ENCODE measurements around the gene DAAM2. TPM values are rescaled to one million over a fixed set of nuclear protein-coding genes. Genes with fewer than 3 reads are reported as not detected.

The DAAM2 gene
- polyA plus RNA-seq, 1 of the 3 experiments (the other 2 are of a cell fraction) = 0.20 TPM

GRCh38 chr6:39885691-39886090, 93.5 kb downstream of the DAAM2 start (continued):
- TF ChIP-seq TEAD4 (IDR thresholded peaks at IDR 0.05; ENCODE audit: borderline replicate concordance, insufficient read depth) = no peak
- TF ChIP-seq NRF1 (IDR thresholded peaks at IDR 0.05; ENCODE audit: low read depth, low read length) = no peak
- TF ChIP-seq JUND (IDR thresholded peaks at IDR 0.05) = no peak
- no peak for TF ChIP-seq RFX5 (IDR thresholded peaks at IDR 0.05; ENCODE audit: low read length)
- TF ChIP-seq RAD21 (IDR thresholded peaks at IDR 0.05; ENCODE audit: low read length) = no peak
- TF ChIP-seq MXI1 (IDR thresholded peaks at IDR 0.05; ENCODE audit: low read depth, low read length) = no peak
- TF ChIP-seq FOXM1 (IDR thresholded peaks at IDR 0.05; ENCODE audit: low read depth) = no peak
- no peak for TF ChIP-seq CHD2 (IDR thresholded peaks at IDR 0.05; ENCODE audit: low read length, partially characterized antibody)

GRCh38 chr6:39886871-39887270, 94.7 kb downstream of the DAAM2 start:
- Histone ChIP-seq H3K4me3 (ENCODE audit: low read depth in 2 of 2, low read length in 1 of 2) (no peak overlapping the region), H3K9me2 (no peaks in the 10 kb centered on the region), H3K4me1 (ENCODE audit: control insufficient read depth in 1 of 2, insufficient read depth in 2 of 2, low read depth in 1 of 2, low read length in 1 of 2) (peaks cover 0 to 27% of the 10 kb centered on the region in 2 experiments; a peak in 2 of 4 replicates), H3F3A (replicated peaks; ENCODE audit: insufficient read depth) (no peaks in the 10 kb centered on the region), H3K36me3 (replicated peaks in 1 of 2; ENCODE audit: control insufficient read depth in 1 of 2, insufficient read depth in 2 of 2, low read length in 1 of 2) (no peaks in the 10 kb centered on the region), H2AFZ (ENCODE audit: low read depth) (no peak overlapping the region), H3K79me2 (ENCODE audit: insufficient read depth) (no peaks in the 10 kb centered on the region), H3K9me3 (no peaks in the 10 kb centered on the region), H3K9ac (no peak overlapping the region), H3K27ac (ENCODE audit: low read depth in 2 of 2, low read length in 1 of 2) (peak overlapping the region in 1 of 2 experiments; percentile 78; a peak in 2 of 4 replicates), H4K20me1 (ENCODE audit: insufficient read depth) (no peaks in the 10 kb centered on the region), H3K27me3 (ENCODE audit: insufficient read depth) (no peaks in the 10 kb centered on the region), H3K4me2 (no peak overlapping the region)
- TF ChIP-seq CTCF (IDR thresholded peaks at IDR 0.05) (no peak), RAD21 (IDR thresholded peaks at IDR 0.05; ENCODE audit: low read length) (no peak), NFIC (IDR thresholded peaks at IDR 0.05; ENCODE audit: borderline replicate concordance) (no peak), SIN3A (IDR thresholded peaks at IDR 0.05; ENCODE audit: borderline replicate concordance, low read depth, low read length) (no peak), JUND (IDR thresholded peaks at IDR 0.05) (no peak), FOSL2 (IDR thresholded peaks at IDR 0.05; ENCODE audit: borderline replicate concordance, low read depth) (no peak), PBX3 (IDR thresholded peaks at IDR 0.05) (no peak), TEAD4 (IDR thresholded peaks at IDR 0.05; ENCODE audit: borderline replicate concordance, insufficient read depth) (no peak), MXI1 (IDR thresholded peaks at IDR 0.05; ENCODE audit: low read depth, low read length) (no peak), FOXM1 (IDR thresholded peaks at IDR 0.05; ENCODE audit: low read depth) (no peak), TCF12 (IDR thresholded peaks at IDR 0.05) (no peak), USF2 (IDR thresholded peaks at IDR 0.05; ENCODE audit: borderline replicate concordance, low read depth, low read length) (no peak), ELF1 (IDR thresholded peaks at IDR 0.05) (no peak), REST (IDR thresholded peaks at IDR 0.05; ENCODE audit: low read depth, low read length) (no peak), MAX (IDR thresholded peaks at IDR 0.05; ENCODE audit: low read depth) (no peak), YY1 (IDR thresholded peaks at IDR 0.05; ENCODE audit: low read depth) (no peak), RXRA (IDR thresholded peaks at IDR 0.05; ENCODE audit: borderline replicate concordance, low read depth) (no peak)
- 68% methylated on average over 2 of the region's 2 CpGs for WGBS (ENCODE audit: low lambda C conversion rate)
- ChIA-PET POLR2A (no interaction called here), CTCF (interaction anchor here (1.0 to 1.7 kb wide), 3 partner anchors 21 to 517 kb away, joined by 3 to 4 read pairs (median 3); no protein-coding TSS in a partner anchor)
- no peak for DNase-seq
